ENCODE data around the gene AKAP3.

- no peak for TF ChIP-seq REST (IDR thresholded peaks at IDR 0.05; ENCODE audit: insufficient read depth in 1 of 2, low read depth in 2 of 2, low read length in 1 of 2)
- no peak for TF ChIP-seq TCF7L2 (IDR thresholded peaks at IDR 0.05; ENCODE audit: low read depth, low read length)
- no peak for TF ChIP-seq CTCF (IDR thresholded peaks at IDR 0.05)
- no peak for TF ChIP-seq POLR2AphosphoS5 (IDR thresholded peaks at IDR 0.05; ENCODE audit: low read depth, low read length)
- no peak for TF ChIP-seq SIN3A (IDR thresholded peaks at IDR 0.05; ENCODE audit: borderline replicate concordance, insufficient read depth, low read depth, low read length)
These were observed 45.4 kb downstream of the AKAP3 start for GRCh38 chr12:4603421-4603820.

Measured in Panc1 (cell line).